ENCODE results near the gene CHADL. TPM values are rescaled to one million over a fixed set of nuclear protein-coding genes. Genes with fewer than 3 reads are reported as not detected.

CHADL gene
- total and polyA plus RNA-seq, 2 of the 4 experiments (the other 2 are of a cell fraction), result 0.18 to 0.53 TPM

DNA sequence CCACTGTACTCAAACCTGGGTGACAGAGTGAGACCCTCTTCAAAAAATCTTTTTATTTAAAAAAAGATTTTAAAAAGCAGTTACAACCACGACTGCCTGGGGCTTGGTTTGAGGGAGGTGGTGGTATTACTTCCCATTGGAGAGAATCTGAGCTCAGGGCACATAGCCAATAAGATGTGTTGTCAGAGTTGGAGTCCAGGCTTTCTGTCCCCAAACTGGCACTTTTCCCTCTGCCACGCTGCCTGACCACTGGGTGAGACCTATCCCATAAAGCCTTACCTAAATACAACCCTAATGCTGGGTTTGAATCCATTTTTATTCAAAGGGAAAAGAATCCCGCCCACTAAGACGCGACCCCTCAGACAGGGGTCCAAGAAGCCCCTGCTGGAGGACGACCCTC is 11.5 kb downstream of the CHADL start:
- no peak for TF ChIP-seq CHD1 (IDR thresholded peaks at IDR 0.05; ENCODE audit: low read depth, low read length)
- no peak for TF ChIP-seq CEBPB (IDR thresholded peaks at IDR 0.05; ENCODE audit: low read depth, low read length)
- no peak for TF ChIP-seq MAFK (IDR thresholded peaks at IDR 0.05; ENCODE audit: low read depth, low read length)
- TF ChIP-seq, protein P1, sequence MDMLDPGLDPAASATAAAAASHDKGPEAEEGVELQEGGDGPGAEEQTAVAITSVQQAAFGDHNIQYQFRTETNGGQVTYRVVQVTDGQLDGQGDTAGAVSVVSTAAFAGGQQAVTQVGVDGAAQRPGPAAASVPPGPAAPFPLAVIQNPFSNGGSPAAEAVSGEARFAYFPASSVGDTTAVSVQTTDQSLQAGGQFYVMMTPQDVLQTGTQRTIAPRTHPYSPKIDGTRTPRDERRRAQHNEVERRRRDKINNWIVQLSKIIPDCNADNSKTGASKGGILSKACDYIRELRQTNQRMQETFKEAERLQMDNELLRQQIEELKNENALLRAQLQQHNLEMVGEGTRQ (IDR thresholded peaks at IDR 0.05; ENCODE audit: low read depth, low read length), result no peak
- TF ChIP-seq FOS (IDR thresholded peaks at IDR 0.05; ENCODE audit: low read depth, low read length), result no peak
- TF ChIP-seq NFE2L2 (IDR thresholded peaks at IDR 0.05; ENCODE audit: low read depth, low read length), result no peak
- no peak for TF ChIP-seq RFX5 (IDR thresholded peaks at IDR 0.05; ENCODE audit: low read depth, low read length)
- no peak for TF ChIP-seq MXI1 (IDR thresholded peaks at IDR 0.05; ENCODE audit: borderline replicate concordance, low read depth, low read length)
- TF ChIP-seq, protein P2, sequence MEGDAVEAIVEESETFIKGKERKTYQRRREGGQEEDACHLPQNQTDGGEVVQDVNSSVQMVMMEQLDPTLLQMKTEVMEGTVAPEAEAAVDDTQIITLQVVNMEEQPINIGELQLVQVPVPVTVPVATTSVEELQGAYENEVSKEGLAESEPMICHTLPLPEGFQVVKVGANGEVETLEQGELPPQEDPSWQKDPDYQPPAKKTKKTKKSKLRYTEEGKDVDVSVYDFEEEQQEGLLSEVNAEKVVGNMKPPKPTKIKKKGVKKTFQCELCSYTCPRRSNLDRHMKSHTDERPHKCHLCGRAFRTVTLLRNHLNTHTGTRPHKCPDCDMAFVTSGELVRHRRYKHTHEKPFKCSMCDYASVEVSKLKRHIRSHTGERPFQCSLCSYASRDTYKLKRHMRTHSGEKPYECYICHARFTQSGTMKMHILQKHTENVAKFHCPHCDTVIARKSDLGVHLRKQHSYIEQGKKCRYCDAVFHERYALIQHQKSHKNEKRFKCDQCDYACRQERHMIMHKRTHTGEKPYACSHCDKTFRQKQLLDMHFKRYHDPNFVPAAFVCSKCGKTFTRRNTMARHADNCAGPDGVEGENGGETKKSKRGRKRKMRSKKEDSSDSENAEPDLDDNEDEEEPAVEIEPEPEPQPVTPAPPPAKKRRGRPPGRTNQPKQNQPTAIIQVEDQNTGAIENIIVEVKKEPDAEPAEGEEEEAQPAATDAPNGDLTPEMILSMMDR (conservative IDR thresholded peaks at IDR 0.05; ENCODE audit: low read depth, low read length), result no peak
- no peak for TF ChIP-seq RAD21 (IDR thresholded peaks at IDR 0.05; ENCODE audit: low read length)
- no peak for TF ChIP-seq MAZ (IDR thresholded peaks at IDR 0.05; ENCODE audit: borderline replicate concordance, low read depth, low read length)
- TF ChIP-seq SMC3 (IDR thresholded peaks at IDR 0.05; ENCODE audit: low read depth, low read length), result no peak
- no peaks in the 10 kb centered on the region for H3K4me1 ChIP-seq (ENCODE audit: control insufficient read depth, insufficient read depth, low read length)
- in situ Hi-C loops (cut with MboI; ENCODE audit: low sequenced_read_pairs) (no loop called here), dilution Hi-C loops (cut with HindIII; ENCODE audit: low sequenced_read_pairs, unreplicated experiment) (no loop called here), intact Hi-C loops (cut with micrococcal nuclease) (no loop called here)
- H4K20me1 ChIP-seq (ENCODE audit: insufficient read depth, low read length), result no peaks in the 10 kb centered on the region
- no CpG with 5 or more reads among the region's 6 CpGs for WGBS, 2 experiments (ENCODE audit: extremely low coverage in 2 of 2, insufficient read length in 1 of 2)
- peaks cover 46% of the 10 kb centered on the region for H3K36me3 ChIP-seq (ENCODE audit: control insufficient read depth, insufficient read depth, low read length)
- no peak overlapping the region for H3K18ac ChIP-seq (ENCODE audit: low read depth, low read length)
- CTCF ChIA-PET, result no interaction called here
- H3K27me3 ChIP-seq (ENCODE audit: control insufficient read depth, insufficient read depth, low read length), result no peaks in the 10 kb centered on the region
- H2AK9ac ChIP-seq (replicated peaks; ENCODE audit: low read depth, low read length, poor library complexity), result no peak overlapping the region
- POLR2A ChIA-PET (ENCODE audit: unreplicated experiment), result no interaction called here
- H3K79me1 ChIP-seq (ENCODE audit: low read depth in 1 of 2, low read length in 2 of 2), result peaks cover 0 to 5% of the 10 kb centered on the region in 2 experiments; a peak in 1 of 4 replicates
- no peak overlapping the region for H2AFZ ChIP-seq (replicated peaks; ENCODE audit: low read length, poor library complexity)
- H2BK20ac ChIP-seq (ENCODE audit: low read depth, low read length), result no peak overlapping the region
- H4K8ac ChIP-seq (ENCODE audit: low read depth in 2 of 2, low read length in 2 of 2), result no peak overlapping the region
- H3K9ac ChIP-seq (ENCODE audit: low read depth, low read length), result no peak overlapping the region
- H2BK5ac ChIP-seq (ENCODE audit: low read depth, low read length, poor library complexity, severe bottlenecking), result no peak overlapping the region
- H3K4ac ChIP-seq (ENCODE audit: low read depth, low read length), result no peak overlapping the region
- H3K4me2 ChIP-seq (ENCODE audit: low read depth, low read length), result no peak overlapping the region
- DNase-seq (no peak), ATAC-seq (ENCODE audit: low read depth) (no peak)
- no peaks in the 10 kb centered on the region for H3K9me3 ChIP-seq (ENCODE audit: control insufficient read depth, insufficient read depth, low read length)
- H2BK120ac ChIP-seq (ENCODE audit: low read depth, low read length), result no peak overlapping the region
- no peak overlapping the region for H3K27ac ChIP-seq (ENCODE audit: insufficient read depth, low read length)
- no peak overlapping the region for H3K23ac ChIP-seq (ENCODE audit: low read depth, low read length)
- no peak overlapping the region for H4K5ac ChIP-seq (ENCODE audit: low read depth, low read length)
- H3K9me1 ChIP-seq (ENCODE audit: insufficient read depth, low read length), result peaks cover 11% of the 10 kb centered on the region; the same call in 1 of the 2 replicates
- H3K14ac ChIP-seq (replicated peaks; ENCODE audit: low read depth, low read length), result no peak overlapping the region
- H3K4me3 ChIP-seq (ENCODE audit: insufficient read depth, low read depth, low read length), result no peak overlapping the region
- no TSS peak for BruUV-seq (replicated peaks)
- H3K56ac ChIP-seq (ENCODE audit: extremely low read depth, insufficient read depth, low read length), result no peak overlapping the region
- no peak overlapping the region for H2AK5ac ChIP-seq (ENCODE audit: low read depth, low read length)
- no peak overlapping the region for H2BK15ac ChIP-seq (ENCODE audit: low read depth, low read length)
- H4K91ac ChIP-seq (ENCODE audit: insufficient read depth, low read depth, low read length), result no peak overlapping the region

Data from IMR-90 (cell line).